Measurements from ENCODE around the gene SEPTIN11.

Gene SEPTIN11

GRCh38 chr4:76991161-76991660 is 41.7 kb downstream of the SEPTIN11 start:
- DNase-seq (ENCODE audit: low read depth), result no peak
- TF ChIP-seq CTCF (IDR thresholded peaks at IDR 0.05; ENCODE audit: control insufficient read depth, extremely low read depth, insufficient read depth), result no peak
- H3K4me3 ChIP-seq (ENCODE audit: low read depth, low read length), result no peak overlapping the region

- H3K4me3 ChIP-seq (ENCODE audit: low read depth, low read length), result no peak overlapping the region
- TF ChIP-seq CTCF (IDR thresholded peaks at IDR 0.05; ENCODE audit: control insufficient read depth, extremely low read depth, insufficient read depth), result no peak
- DNase-seq (ENCODE audit: low read depth), result no peak
Observed at GRCh38 chr4:76993787-76994641, 44.5 kb downstream of the SEPTIN11 start.

GRCh38 chr4:76995776-76996175 is 46.2 kb downstream of the SEPTIN11 start:
- DNase-seq (ENCODE audit: low read depth), result no peak
- no peak overlapping the region for H3K4me3 ChIP-seq (ENCODE audit: low read depth, low read length)
- TF ChIP-seq CTCF (IDR thresholded peaks at IDR 0.05; ENCODE audit: control insufficient read depth, extremely low read depth, insufficient read depth), result no peak

GRCh38 chr4:76996445-76996844 is 46.9 kb downstream of the SEPTIN11 start:
- no peak overlapping the region for H3K4me3 ChIP-seq (ENCODE audit: low read depth, low read length)
- no peak for DNase-seq (ENCODE audit: low read depth)
- TF ChIP-seq CTCF (IDR thresholded peaks at IDR 0.05; ENCODE audit: control insufficient read depth, extremely low read depth, insufficient read depth), result no peak

GRCh38 chr4:76997077-76997476 is 47.5 kb downstream of the SEPTIN11 start:
- H3K4me3 ChIP-seq (ENCODE audit: low read depth, low read length), result no peak overlapping the region

GRCh38 chr4:76997532-76997931 is 48.0 kb downstream of the SEPTIN11 start:
- DNase-seq (ENCODE audit: low read depth), result no peak
- no peak overlapping the region for H3K4me3 ChIP-seq (ENCODE audit: low read depth, low read length)
- TF ChIP-seq CTCF (IDR thresholded peaks at IDR 0.05; ENCODE audit: control insufficient read depth, extremely low read depth, insufficient read depth), result no peak

More at GRCh38 chr4:76997077-76997476, 47.5 kb downstream of the SEPTIN11 start:
- DNase-seq (ENCODE audit: low read depth), result no peak
- TF ChIP-seq CTCF (IDR thresholded peaks at IDR 0.05; ENCODE audit: control insufficient read depth, extremely low read depth, insufficient read depth), result no peak
